Skeletal muscle tissue (tissue), 4 donors: ENCODE results near the gene PICALM. TPM values are rescaled to one million over a fixed set of nuclear protein-coding genes. Genes with fewer than 3 reads are reported as not detected.

Source experiments
- H3K27ac ChIP-seq: one replicate; pipeline ENCODE4 v1.7.0; 2013; ENCODE audit warnings: mild to moderate bottlenecking, low read depth, low read length, inconsistent platforms
- H3K27me3 ChIP-seq, 3 donors: one replicate each; pipeline ENCODE4 v1.7.0; 2013; ENCODE audit warnings: low read length in 3 of 3; ENCODE audit not compliant: control insufficient read depth in 3 of 3, insufficient read depth in 3 of 3
- H3K36me3 ChIP-seq, 3 donors: one replicate each; pipeline ENCODE4 v1.7.0; 2013; ENCODE audit warnings: low read length in 3 of 3; ENCODE audit not compliant: control insufficient read depth in 3 of 3, insufficient read depth in 3 of 3
- H3K4me1 ChIP-seq, 3 donors: one replicate each; pipeline ENCODE4 v1.7.0; 2013; ENCODE audit warnings: low read length in 3 of 3, mild to moderate bottlenecking in 3 of 3; ENCODE audit not compliant: control insufficient read depth in 3 of 3, insufficient read depth in 3 of 3
- H3K4me3 ChIP-seq, 3 donors: one replicate each; pipeline ENCODE4 v1.7.0; 2013; ENCODE audit warnings: low read length in 3 of 3
- H3K9ac ChIP-seq, 3 donors: one replicate each; pipeline ENCODE4 v1.7.0; 2013; ENCODE audit warnings: low read length in 3 of 3, mild to moderate bottlenecking in 3 of 3, moderate library complexity in 2 of 3, low read depth in 1 of 3
- H3K9me3 ChIP-seq, 3 donors: one replicate each; pipeline ENCODE4 v1.7.0; 2013; ENCODE audit warnings: low read length in 3 of 3; ENCODE audit not compliant: control insufficient read depth in 3 of 3
- total RNA-seq: library from RNA; depleted of rRNA; stranded (reverse); fragments of >200 nt; gene quantifications from one replicate; pipeline ENCODE4 v1.2.3, GENCODE V29; 2014
- donor health status: Osteomylitis.

Gene PICALM
- total RNA-seq, 1 donor from 2014 or later = 707 TPM

DNA sequence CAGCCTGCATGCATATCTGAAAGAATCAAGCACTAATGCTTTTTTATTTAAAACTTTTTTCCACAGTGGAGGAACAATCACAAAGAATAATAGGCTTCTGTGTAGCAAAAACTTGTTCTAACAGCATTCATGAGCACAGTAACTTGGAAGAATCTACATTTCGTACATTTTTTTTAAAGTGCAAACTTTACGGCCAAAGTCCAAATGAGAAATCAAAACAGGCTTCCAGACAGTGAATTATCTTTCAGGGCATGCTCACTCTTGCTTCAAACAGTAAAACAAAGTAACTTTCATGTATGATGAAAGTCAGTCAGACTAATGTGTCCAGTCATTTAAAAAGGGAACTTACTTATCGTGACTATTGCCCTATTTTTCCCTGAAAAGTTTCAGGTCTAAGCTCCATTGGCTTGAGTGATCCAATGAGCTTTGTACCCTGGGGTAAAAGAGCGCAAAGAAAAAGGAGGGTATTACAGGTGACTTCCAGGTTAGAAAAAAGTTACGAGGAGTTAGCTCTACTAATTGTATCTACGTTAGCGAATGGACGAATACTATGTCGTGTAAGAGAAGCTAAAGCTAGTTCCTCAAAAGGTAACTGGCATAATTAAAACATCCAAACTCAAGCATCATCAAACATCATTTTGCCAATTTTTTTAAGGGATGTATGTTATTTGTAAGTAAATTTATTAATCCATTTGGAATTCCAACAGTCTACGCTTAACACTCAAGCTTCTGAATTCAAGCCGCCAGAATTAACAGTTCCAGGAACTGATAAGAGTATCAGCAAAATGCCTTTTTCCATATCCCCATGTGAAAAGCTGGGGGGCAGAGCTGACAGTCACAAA lies 1.7 kb downstream of the PICALM start:
- Histone ChIP-seq H3K36me3 (no peaks in the 10 kb centered on the region), H3K4me1 (peaks cover 13 to 38% (median 36%) of the 10 kb centered on the region in 3 donors), H3K27me3 (no peaks in the 10 kb centered on the region), H3K9me3 (no peaks in the 10 kb centered on the region), H3K9ac (peak overlapping the region; percentile 88 to 94 (median 92)), H3K27ac (peak overlapping the region; percentile 99), H3K4me3 (peak overlapping the region; percentile 94 to 95 (median 94))

GRCh38 chr11:86066657-86067008 lies 2.3 kb downstream of the PICALM start:
- Histone ChIP-seq H3K27me3 (no peaks in the 10 kb centered on the region), H3K36me3 (no peaks in the 10 kb centered on the region), H3K27ac (peak overlapping the region; percentile 99), H3K4me1 (peaks cover 13 to 37% (median 34%) of the 10 kb centered on the region in 3 donors), H3K9ac (peak overlapping the region; percentile 88 to 94 (median 92)), H3K4me3 (peak overlapping the region; percentile 94 to 95 (median 94)), H3K9me3 (no peaks in the 10 kb centered on the region)

DNA sequence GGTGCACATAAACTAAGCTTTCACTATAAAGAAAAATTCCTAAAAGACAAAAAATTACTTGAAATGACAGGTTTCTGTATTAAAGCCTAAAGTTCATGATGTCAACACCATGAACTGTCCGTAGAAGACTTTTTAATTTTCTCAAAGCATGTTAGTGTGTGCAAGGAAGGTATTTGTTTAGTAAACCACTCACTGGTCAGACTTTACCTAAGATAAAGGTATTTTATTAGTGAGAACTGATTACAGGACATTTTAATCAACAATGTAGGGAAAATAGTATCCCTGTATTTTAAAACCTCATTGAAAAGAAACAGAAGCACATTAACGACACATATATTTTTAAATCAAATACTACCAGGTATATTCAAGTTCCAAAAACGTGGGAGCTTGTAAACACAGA lies 2.9 kb downstream of the PICALM start:
- H3K4me3 ChIP-seq = peak overlapping the region; percentile 94 to 95 (median 94)
- H3K27ac ChIP-seq = peak overlapping the region; percentile 99
- H3K36me3 ChIP-seq = no peaks in the 10 kb centered on the region
- no peaks in the 10 kb centered on the region for H3K27me3 ChIP-seq
- H3K9me3 ChIP-seq = no peaks in the 10 kb centered on the region
- peak overlapping the region; percentile 88 to 94 (median 92) for H3K9ac ChIP-seq
- peaks cover 16 to 38% (median 35%) of the 10 kb centered on the region in 3 donors for H3K4me1 ChIP-seq

- Histone ChIP-seq H3K27me3 (no peaks in the 10 kb centered on the region), H3K9ac (peak overlapping the region in 2 of 3 donors; percentile 21 to 52), H3K9me3 (no peaks in the 10 kb centered on the region), H3K27ac (peak overlapping the region; percentile 99), H3K4me3 (peak overlapping the region in 1 of 3 donors; percentile 23), H3K4me1 (peaks cover 12 to 32% (median 27%) of the 10 kb centered on the region in 3 donors), H3K36me3 (no peaks in the 10 kb centered on the region)
Observed at GRCh38 chr11:86064220-86064803, 4.6 kb downstream of the PICALM start.

DNA sequence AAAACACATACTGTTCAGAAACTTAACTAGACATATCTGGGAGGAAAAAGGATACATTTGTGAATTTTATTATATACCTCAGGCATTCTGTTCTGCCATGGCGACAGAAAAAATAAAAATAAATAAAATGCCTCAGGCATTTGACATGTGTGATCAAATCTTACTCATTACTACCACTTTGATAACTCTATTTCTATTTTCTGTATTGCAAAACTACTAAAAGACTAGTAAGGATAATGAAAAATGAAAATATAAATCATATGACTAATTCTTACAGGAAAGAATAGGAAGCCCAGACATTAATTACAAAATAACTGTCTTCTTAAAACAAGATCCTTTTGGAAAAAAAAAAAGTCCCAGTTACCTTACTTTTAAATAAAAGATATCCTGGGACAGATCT lies 5.3 kb downstream of the PICALM start:
- Histone ChIP-seq H3K27me3 (no peaks in the 10 kb centered on the region), H3K27ac (peak overlapping the region; percentile 2), H3K36me3 (no peaks in the 10 kb centered on the region), H3K9me3 (no peaks in the 10 kb centered on the region), H3K4me1 (peaks cover 16 to 37% (median 27%) of the 10 kb centered on the region in 3 donors), H3K9ac (no peak overlapping the region), H3K4me3 (no peak overlapping the region)

DNA sequence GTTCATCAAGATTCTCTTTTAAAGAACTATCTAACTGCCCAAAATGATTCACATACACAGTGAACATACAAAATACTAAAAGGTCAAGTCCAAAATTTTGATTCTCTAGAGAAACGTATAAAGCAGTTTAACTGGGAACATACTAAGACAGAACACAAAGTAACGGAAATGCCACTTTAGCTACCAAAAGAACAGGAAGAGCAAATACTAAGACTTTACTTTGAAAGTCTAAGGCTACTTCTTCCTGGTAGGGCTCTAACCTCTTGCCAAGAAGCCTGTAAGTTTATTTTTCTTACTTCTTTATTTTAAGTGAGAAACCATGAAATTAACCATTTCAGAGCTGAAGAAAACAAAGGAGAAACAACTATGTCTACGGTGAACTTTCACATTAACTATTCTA lies 6.2 kb downstream of the PICALM start:
- H3K36me3 ChIP-seq = no peaks in the 10 kb centered on the region
- H3K4me3 ChIP-seq = no peak overlapping the region
- peak overlapping the region in 1 of 3 donors; percentile 41 for H3K9ac ChIP-seq
- no peaks in the 10 kb centered on the region for H3K9me3 ChIP-seq
- peak overlapping the region; percentile 2 for H3K27ac ChIP-seq
- peaks cover 20 to 40% (median 21%) of the 10 kb centered on the region in 3 donors for H3K4me1 ChIP-seq
- no peaks in the 10 kb centered on the region for H3K27me3 ChIP-seq

GRCh38 chr11:86061483-86062205 lies 7.2 kb downstream of the PICALM start:
- no peaks in the 10 kb centered on the region for H3K27me3 ChIP-seq
- no peaks in the 10 kb centered on the region for H3K36me3 ChIP-seq
- H3K27ac ChIP-seq = peak overlapping the region; percentile 2
- no peak overlapping the region for H3K4me3 ChIP-seq
- peaks cover 20 to 38% (median 21%) of the 10 kb centered on the region in 3 donors for H3K4me1 ChIP-seq
- H3K9ac ChIP-seq = no peak overlapping the region
- H3K9me3 ChIP-seq = no peaks in the 10 kb centered on the region

- H3K4me1 ChIP-seq = peaks cover 20 to 29% (median 21%) of the 10 kb centered on the region in 3 donors
- no peak overlapping the region for H3K27ac ChIP-seq
Observed at GRCh38 chr11:86060544-86060943, 8.3 kb downstream of the PICALM start.

GRCh38 chr11:86058360-86058759 lies 10.5 kb downstream of the PICALM start:
- Histone ChIP-seq H3K4me3 (no peak overlapping the region), H3K9ac (no peak overlapping the region), H3K27ac (no peak overlapping the region), H3K27me3 (no peaks in the 10 kb centered on the region), H3K36me3 (no peaks in the 10 kb centered on the region), H3K9me3 (no peaks in the 10 kb centered on the region), H3K4me1 (peaks cover 17 to 22% (median 21%) of the 10 kb centered on the region in 3 donors)

More at GRCh38 chr11:86060544-86060943, 8.3 kb downstream of the PICALM start:
- no peak overlapping the region for H3K9ac ChIP-seq
- no peak overlapping the region for H3K4me3 ChIP-seq
- H3K27me3 ChIP-seq = no peaks in the 10 kb centered on the region
- H3K36me3 ChIP-seq = no peaks in the 10 kb centered on the region
- H3K9me3 ChIP-seq = no peaks in the 10 kb centered on the region
